Glomerular endothelial cell (primary cell): ENCODE data around the gene SRGAP3. TPM values are rescaled to one million over a fixed set of nuclear protein-coding genes. Genes with fewer than 3 reads are reported as not detected.

Experiments
- DNase-seq: peaks from one replicate; pipeline ENCODE4 v3.0.0-alpha.2; 2011; ENCODE audit warnings: low read depth, low spot score; ENCODE audit errors: extremely low read depth
- total RNA-seq: library from RNA; depleted of rRNA; stranded (reverse); fragments of >200 nt; gene quantifications from 2 replicates; pipeline ENCODE4 v1.2.3, GENCODE V29; 2015

The SRGAP3 gene
- total RNA-seq, 1 donor from 2014 or later, result 0.76 TPM

DNA sequence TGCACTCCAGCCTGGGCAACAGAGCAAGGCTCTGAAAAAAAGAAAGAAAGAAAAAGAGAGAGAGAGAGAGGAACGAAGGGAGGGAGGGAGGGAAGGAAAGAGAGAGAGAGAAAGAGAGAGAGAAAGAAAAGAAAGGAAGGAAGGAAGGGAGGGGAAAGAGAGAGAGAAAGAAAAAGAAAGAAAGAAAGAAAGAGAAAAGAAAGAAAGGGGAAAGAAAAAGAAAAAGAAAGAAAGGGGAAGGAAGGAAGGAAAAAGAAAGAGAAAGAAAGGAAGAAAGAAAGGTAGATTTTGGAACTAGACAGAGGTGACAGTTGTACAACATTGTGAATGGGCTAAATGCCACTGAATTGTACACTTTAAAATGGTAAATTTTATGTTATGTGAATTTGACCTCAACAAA is 5.3 kb upstream of the SRGAP3 start:
- DNase-seq, result no peak

- no peak for DNase-seq
Measured at GRCh38 chr3:9253327-9253726, 3.9 kb upstream of the SRGAP3 start.

DNA sequence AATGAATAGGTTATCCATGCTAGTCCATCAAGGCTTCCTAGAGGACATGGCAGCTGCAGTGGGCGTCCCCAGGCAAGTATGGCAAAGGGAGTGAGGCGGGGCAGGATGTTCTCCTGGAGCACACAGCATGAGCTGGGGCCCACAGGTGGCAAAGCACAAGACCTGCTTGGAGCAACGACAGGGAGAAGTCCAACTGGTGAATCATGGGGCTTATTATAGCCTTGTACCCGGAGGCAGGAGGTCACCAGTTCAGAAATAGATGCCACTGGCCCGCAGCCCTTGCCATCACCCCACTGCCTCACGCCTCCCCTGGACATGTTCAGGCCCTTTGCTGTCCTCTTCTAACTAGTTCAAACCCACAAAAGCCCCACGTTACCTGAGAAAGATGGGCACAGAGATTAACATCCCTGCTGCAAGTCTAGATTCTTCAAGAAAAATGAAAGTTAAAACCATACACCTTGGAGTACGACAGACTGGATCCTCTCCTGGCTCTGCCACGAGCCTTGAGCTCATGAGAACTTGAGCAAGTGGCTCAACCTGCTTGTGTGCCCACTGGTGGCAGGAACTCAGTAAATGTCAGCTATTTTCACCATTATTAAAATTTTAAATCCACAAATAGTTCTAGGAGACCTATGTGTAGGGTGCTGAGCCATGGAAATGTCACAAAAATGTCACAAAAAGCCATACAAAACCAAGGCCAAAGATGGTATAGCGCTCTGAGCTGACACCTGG is 1.8 kb upstream of the SRGAP3 start:
- no peak for DNase-seq

DNA sequence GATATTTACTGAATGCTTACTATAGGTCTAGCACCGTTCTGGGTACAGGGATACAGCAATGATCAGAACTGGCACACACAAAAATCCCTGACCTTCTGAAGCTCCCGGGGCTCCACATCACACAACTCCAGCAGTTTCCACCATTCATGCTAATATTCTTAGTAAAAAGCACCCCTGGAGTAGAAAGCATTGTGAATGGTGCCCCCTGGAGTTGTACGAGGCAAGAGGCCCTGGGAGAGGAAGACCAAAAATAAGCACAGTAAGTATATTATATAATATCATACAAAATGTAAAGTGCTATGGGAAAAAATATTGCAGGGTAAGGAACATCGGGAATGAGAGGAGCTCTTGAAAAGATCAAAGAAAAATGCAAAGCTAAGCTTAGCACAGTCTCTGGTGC is 790 bp upstream of the SRGAP3 start:
- DNase-seq, result no peak

GRCh38 chr3:9248522-9249271 is 749 bp downstream of the SRGAP3 start:
- no peak for DNase-seq

- no peak for DNase-seq
Measured at GRCh38 chr3:9247941-9248521, 1.4 kb downstream of the SRGAP3 start.

GRCh38 chr3:9247361-9247940 is 2.0 kb downstream of the SRGAP3 start:
- no peak for DNase-seq

GRCh38 chr3:9246189-9246588 is 3.3 kb downstream of the SRGAP3 start:
- no peak for DNase-seq

GRCh38 chr3:9244495-9245183 is 4.8 kb downstream of the SRGAP3 start:
- DNase-seq, result no peak

DNA sequence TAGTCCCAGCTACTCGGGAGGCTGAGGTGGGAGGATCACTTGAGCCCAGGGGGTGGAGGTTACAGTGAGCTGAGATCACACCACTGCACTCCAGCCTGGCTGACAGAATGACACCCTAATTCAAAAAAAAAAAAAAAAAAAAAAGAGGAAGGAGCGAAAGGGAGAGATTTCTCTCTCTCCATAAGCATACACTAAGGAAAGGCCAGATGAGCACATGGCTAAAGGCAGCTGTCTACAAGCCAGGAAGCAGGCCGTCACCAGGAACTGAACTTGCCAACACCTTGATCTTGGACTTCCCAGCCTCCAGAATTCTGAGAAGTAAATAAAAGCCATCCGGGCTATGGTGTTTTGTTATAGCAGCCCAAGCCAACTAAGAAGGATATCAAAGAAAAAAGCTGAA is 7.5 kb downstream of the SRGAP3 start:
- no peak for DNase-seq

GRCh38 chr3:9239680-9240079 is 9.8 kb downstream of the SRGAP3 start:
- no peak for DNase-seq

DNA sequence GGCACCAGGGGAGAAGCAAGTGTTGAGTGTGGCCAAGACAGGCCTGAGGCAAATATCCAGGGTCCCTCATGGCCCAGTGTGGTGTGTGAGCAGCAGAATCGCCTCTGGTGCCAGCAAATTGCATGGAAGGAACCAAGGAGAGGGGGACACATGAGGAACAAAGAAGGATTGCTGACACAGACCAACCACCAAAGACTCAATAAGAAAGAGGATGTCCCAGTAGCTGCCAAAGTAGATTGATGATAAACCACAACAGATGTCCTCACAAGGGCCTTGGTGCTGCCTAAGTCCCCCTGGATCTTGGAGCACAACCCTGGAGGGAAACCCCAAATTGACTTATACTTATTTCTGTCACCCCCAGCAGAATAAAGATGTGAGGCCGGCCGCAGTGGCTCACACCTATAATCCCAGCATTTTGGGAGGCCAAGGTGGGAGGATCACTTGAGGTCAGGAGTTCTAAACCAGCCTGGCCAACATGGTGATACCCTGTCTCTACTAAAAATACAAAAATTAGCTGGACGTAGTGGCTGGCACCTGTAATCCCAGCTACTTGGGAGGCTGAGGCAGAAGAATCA is 10.6 kb downstream of the SRGAP3 start:
- DNase-seq, result no peak

DNA sequence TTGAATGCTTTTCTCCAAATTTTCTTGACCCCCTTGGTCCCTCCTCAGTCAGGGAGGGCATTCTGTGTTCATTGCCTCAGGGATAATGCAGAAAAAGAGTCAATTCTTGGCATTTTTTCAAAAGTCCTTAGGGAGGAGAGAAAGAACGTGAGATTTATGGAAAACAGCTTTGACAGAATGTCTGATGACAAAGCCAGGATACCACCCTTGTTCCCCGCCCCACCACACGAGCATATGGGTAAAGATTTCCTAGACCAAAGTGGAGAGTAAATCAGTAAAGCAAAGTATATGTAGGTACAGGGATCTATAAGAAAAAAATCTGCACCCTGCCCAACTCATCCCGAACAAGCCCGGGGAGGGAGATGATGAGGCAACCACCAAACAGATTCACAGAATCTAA is 11.2 kb downstream of the SRGAP3 start:
- no peak for DNase-seq

DNA sequence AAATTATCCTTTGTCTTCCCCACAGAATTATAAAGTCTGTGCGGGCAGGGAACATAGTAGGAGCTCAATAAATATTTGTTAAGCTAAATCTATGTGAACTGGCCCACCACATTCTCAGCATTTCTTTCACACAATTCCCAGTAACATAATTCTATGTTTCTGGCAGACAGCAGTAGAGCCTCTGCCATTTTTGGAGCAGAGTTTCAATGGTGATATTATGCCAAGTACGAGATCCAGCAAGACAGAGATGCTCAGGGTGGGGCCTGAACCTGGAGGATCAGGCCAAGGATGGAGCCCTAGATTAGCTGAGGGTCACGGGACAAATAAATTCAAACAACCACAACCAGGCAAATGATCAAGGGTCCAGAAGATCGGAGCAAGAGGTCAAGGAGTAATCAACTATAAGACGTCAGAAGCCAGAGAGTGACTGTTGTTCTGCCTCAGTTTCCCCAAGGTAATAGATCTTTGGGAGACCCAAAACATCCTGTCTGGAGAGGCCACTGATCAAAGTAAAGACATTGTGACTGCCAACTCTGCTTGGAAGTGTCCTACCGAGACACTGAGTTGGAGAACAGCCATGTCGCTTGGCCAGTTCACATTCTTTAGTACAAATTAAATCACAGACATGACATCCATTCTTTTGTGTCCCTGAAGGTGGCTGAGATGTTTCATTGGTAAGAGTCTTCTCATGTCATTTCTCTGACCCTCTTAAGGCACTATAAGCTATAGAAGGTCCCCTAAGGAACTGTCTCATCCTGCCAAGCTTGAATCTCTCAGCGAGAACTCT is 15.4 kb downstream of the SRGAP3 start:
- DNase-seq, result no peak

GRCh38 chr3:9233101-9233500 is 16.3 kb downstream of the SRGAP3 start:
- DNase-seq, result no peak

- DNase-seq, result no peak
Measured at GRCh38 chr3:9231937-9232336, 17.5 kb downstream of the SRGAP3 start.

DNA sequence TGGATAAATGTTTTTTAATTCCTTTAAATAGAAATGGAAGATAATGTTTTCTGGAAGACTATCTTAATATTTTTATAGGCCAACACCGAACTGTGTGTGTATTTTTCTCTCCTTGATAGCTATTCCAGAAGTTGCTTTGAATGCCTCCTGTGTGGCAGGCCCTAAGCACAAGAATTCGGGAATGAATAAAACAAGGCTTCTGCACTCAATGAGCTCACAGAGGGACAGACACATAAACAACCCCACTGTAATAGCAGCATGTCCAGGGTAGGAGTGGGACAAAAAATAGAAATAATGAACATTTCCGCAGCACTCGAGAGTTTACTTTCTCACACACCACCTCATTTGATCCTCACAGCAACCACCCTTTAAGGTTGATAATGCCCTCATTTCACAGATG is 18.0 kb downstream of the SRGAP3 start:
- DNase-seq, result no peak

DNA sequence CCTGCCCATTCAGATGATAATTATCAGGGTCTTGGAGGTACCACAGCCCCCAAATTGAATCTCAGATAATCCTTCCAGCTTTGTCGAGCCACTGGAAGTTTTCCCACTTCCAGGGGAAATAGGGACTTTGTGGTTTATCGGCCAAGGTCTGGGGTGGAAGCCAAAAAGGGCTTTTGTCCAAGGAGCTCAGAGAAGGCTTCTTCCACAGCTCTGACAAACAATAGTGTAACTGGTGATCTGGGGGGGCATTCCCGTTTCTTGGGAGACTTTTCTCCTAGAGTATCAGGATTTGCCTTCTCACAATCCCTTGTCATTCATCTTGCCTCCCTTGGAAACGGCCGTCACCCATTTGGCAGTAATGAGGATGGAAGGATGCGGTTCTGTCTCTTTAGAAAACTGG is 18.4 kb downstream of the SRGAP3 start:
- DNase-seq, result no peak

DNA sequence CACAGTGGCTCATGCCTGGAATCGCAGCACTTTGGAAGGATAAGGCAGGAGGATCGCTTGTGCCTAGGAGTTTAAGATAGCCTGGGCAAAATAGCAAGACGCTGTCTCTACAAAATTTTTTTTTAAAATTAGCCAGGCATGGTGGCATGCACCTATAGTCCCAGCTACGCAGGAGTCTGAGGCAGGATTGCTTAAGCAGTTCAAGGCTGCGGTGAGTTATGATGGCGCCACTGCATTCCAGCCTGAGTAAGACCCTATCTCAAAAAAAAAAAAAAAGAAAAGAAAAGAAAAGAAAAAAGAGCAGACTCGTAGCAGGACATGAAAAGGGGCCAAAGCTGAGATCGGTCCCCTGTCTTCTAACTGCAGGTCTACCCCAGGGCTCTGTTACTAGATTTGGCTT is 18.9 kb downstream of the SRGAP3 start:
- no peak for DNase-seq

DNA sequence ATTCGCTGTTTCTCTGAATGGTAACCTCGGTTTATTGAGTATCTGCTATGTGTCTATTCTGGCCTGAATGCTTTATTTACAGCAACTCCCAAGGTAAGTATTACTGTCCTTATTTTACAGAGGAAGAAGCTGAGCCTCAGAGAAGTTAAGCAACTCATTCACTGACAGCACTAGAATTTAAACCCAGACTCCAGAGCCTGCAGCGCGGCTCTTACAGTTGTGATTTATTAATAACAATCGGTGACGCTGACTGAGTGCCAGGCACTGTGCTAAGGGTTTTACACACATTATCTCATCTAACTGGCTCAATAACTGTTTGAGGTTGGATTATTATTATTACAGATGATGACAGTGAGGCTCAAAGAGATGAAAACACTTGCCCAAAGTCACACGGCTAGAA is 19.6 kb downstream of the SRGAP3 start:
- DNase-seq, result no peak
